Mucosa of descending colon (tissue), 3 donors: ENCODE results near the gene KRT6C. TPM values are rescaled to one million over a fixed set of nuclear protein-coding genes. Genes with fewer than 3 reads are reported as not detected.

Experiments used
- ATAC-seq: fragments of 200-7000 bp; cut with Tn5 transposase; one replicate; pipeline ENCODE4 v1.9.1; 2020; ENCODE audit warnings: mild to moderate bottlenecking, moderate library complexity
- DNase-seq, 3 donors: peaks; one replicate each; pipeline ENCODE4 v3.0.0-alpha.2; 2020
- H3K36me3 ChIP-seq: fragments of 200-600 bp; one replicate; pipeline ENCODE4 v1.8.0; 2021; ENCODE audit warnings: low read depth, mild to moderate bottlenecking
- H3K4me1 ChIP-seq: fragments of 200-600 bp; one replicate; pipeline ENCODE4 v1.8.0; 2021; ENCODE audit warnings: low read depth, mild to moderate bottlenecking
- H3K4me3 ChIP-seq: fragments of 200-600 bp; one replicate; pipeline ENCODE4 v1.8.0; 2021; ENCODE audit warnings: mild to moderate bottlenecking
- H3K9me3 ChIP-seq: fragments of 200-600 bp; one replicate; pipeline ENCODE4 v1.8.0; 2021; ENCODE audit warnings: mild to moderate bottlenecking
- CTCF ChIP-seq: fragments of 200-600 bp; IDR thresholded peaks from one replicate; pipeline ENCODE4 v1.8.0; 2022; ENCODE audit warnings: antibody characterized with exemption, mild to moderate bottlenecking
- intact Hi-C, 2 donors: fragments of 100-400 bp; cut with DNase I in 1 of 2; cut with micrococcal nuclease in 1 of 2; formaldehyde crosslinking; loops; one replicate each; pipeline versions ENCODE4 v1.11.0 to v1.11.1; 2022; cut with DNase I, micrococcal nuclease
- total RNA-seq, 3 donors: library from RNA; stranded (reverse); fragmentation: NEBNext Ultra II Directional in 2 of 3; extraction: Animal tissue kit (Norgen Biotek cat#: 25700) in 2 of 3; gene quantifications; one replicate each; pipeline versions ENCODE4 v1.2.1 to v1.2.4, GENCODE V29; 2021 to 2023
- donor health status: DM: no; HTN: no; CAD: no; lungs with moderate emphysema.
- donor health status: DM: no; HTN: no; CAD: no.
- donor health status: DM: no; HTN: yes; CAD: no.

KRT6C gene
- total RNA-seq, 3 donors from 2014 or later: 0.20 TPM; not detected in 2

- ATAC-seq (no peak), DNase-seq (no peak)
- Histone ChIP-seq H3K9me3 (no peaks in the 10 kb centered on the region), H3K4me3 (no peak overlapping the region), H3K36me3 (no peaks in the 10 kb centered on the region), H3K4me1 (no peaks in the 10 kb centered on the region)
- TF ChIP-seq CTCF: no peak
- intact Hi-C loops: no loop called here
Measured at GRCh38 chr12:52423661-52424500, 49.7 kb downstream of the KRT6C start.

DNA sequence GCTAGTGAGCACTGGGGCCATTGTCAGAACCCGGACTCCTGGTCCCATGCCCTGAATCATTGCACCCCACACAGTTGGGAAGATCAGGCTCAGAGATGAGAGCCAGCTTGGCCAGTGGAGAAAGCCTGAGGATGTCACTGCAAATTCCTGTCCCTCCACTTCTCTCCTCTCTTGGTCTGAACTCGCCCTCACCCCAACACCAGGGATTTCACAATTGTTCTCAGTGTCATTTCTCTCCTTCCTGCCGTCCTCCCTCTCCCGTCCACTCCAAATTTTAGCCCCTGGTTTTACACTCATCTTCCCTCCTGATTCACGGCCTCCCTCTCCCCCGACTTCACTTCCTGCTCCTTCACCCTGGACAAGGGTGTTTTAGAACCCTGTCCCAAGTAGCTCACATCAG lies 50.6 kb downstream of the KRT6C start:
- TF ChIP-seq CTCF: no peak
- Histone ChIP-seq H3K4me3 (no peak overlapping the region), H3K36me3 (no peaks in the 10 kb centered on the region), H3K9me3 (no peaks in the 10 kb centered on the region), H3K4me1 (no peaks in the 10 kb centered on the region)
- DNase-seq: no peak
- ATAC-seq: no peak
- intact Hi-C loops: no loop called here

GRCh38 chr12:52419656-52420055 lies 53.9 kb downstream of the KRT6C start:
- intact Hi-C loops: no loop called here
- DNase-seq (no peak), ATAC-seq (no peak)
- Histone ChIP-seq H3K9me3 (no peaks in the 10 kb centered on the region), H3K4me1 (no peaks in the 10 kb centered on the region), H3K36me3 (no peaks in the 10 kb centered on the region), H3K4me3 (no peak overlapping the region)
- no peak for TF ChIP-seq CTCF

GRCh38 chr12:52418576-52419110 lies 55.0 kb downstream of the KRT6C start:
- intact Hi-C loops: no loop called here
- Histone ChIP-seq H3K36me3 (no peaks in the 10 kb centered on the region), H3K9me3 (no peaks in the 10 kb centered on the region), H3K4me1 (no peaks in the 10 kb centered on the region), H3K4me3 (no peak overlapping the region)
- no peak for ATAC-seq
- no peak for TF ChIP-seq CTCF
- no peak for DNase-seq

Other genes with a start within 250 kb of the KRT6C start
- 1 to 10 TPM; 1.0 to 6.4 (median 1.7) TPM for gene KRT7, start 240.6 kb downstream of the KRT6C start, total RNA-seq
- under 1 TPM in 2 of 3 donors, not detected in 1; 0.35 to 0.58 TPM for gene KRT86, start 199.2 kb downstream of the KRT6C start, total RNA-seq
- gene KRT81, start 182.3 kb downstream of the KRT6C start, total RNA-seq: not detected
- gene KRT83, start 152.4 kb downstream of the KRT6C start, total RNA-seq: not detected
- not detected for gene KRT85, start 106.3 kb downstream of the KRT6C start, total RNA-seq
- gene KRT84, start 88.2 kb downstream of the KRT6C start, total RNA-seq: not detected
- not detected for gene KRT82, start 67.5 kb downstream of the KRT6C start, total RNA-seq
- not detected for gene KRT75, start 39.4 kb downstream of the KRT6C start, total RNA-seq
- not detected for gene KRT6B, start 21.7 kb downstream of the KRT6C start, total RNA-seq
- gene KRT6A, start 19.5 kb upstream of the KRT6C start, total RNA-seq: 1 to 10 TPM in 1 of 3 donors, not detected in 2; 1.4 TPM
- gene KRT5, start 46.6 kb upstream of the KRT6C start, total RNA-seq: 1 to 10 TPM in 1 of 3 donors, not detected in 2; 1.6 TPM
- gene KRT71, start 79.3 kb upstream of the KRT6C start, total RNA-seq: not detected
- gene KRT74, start 100.0 kb upstream of the KRT6C start, total RNA-seq: not detected
- gene KRT72, start 127.7 kb upstream of the KRT6C start, total RNA-seq: not detected
- gene KRT73, start 144.8 kb upstream of the KRT6C start, total RNA-seq: not detected
- gene KRT2, start 178.4 kb upstream of the KRT6C start, total RNA-seq: under 1 TPM in 1 of 3 donors, not detected in 2; 0.12 TPM
- under 1 TPM; 0.35 to 0.89 (median 0.38) TPM for gene KRT1, start 206.6 kb upstream of the KRT6C start, total RNA-seq
- gene KRT77, start 229.7 kb upstream of the KRT6C start, total RNA-seq: not detected